Endothelial cell of umbilical vein (primary cell): ENCODE measurements around the gene NEURL2.

Source experiments
- CTCF ChIP-seq, 2 donors: IDR thresholded peaks; 1 replicate in 1 of 2; 2 replicates in 1 of 2; pipeline ENCODE4 v1.5.1; 2011; ENCODE audit warnings: low read length in 2 of 2, mild to moderate bottlenecking in 2 of 2, moderate library complexity in 2 of 2, control low read depth in 1 of 2, inconsistent platforms in 1 of 2, low read depth in 1 of 2; ENCODE audit not compliant: insufficient read depth in 1 of 2; ENCODE audit errors: extremely low read depth in 1 of 2
- POLR2A ChIP-seq: IDR thresholded peaks from 2 replicates; pipeline ENCODE4 v1.6.1; 2012; ENCODE audit warnings: low read depth, mild to moderate bottlenecking, control low read depth, low read length

- no peak for TF ChIP-seq CTCF (IDR thresholded peaks at IDR 0.05; ENCODE audit: extremely low read depth in 1 of 2, insufficient read depth in 1 of 2, low read depth in 1 of 2, low read length in 2 of 2)
- TF ChIP-seq POLR2A, result no peak
Measured at GRCh38 chr20:45866454-45866853, 24.6 kb downstream of the NEURL2 start.
